RWPE2 (cell line): ENCODE results near the gene HYI.
"Not testable (repeated sequence)": the region's sequence is repeated elsewhere in the genome, so short reads cannot be mapped to it uniquely, and the experiment has no call there.

Source experiments
- ATAC-seq: fragments of 200-7000 bp; cut with Tn5 transposase; 3 replicates; pipeline ENCODE4 v1.9.1; 2021; ENCODE audit warnings: low read depth
- DNase-seq: peaks from one replicate; pipeline ENCODE4 v3.0.0-alpha.2; 2020; ENCODE audit warnings: low spot score
- H3K27ac ChIP-seq: fragments of 450-650 bp; 2 replicates; pipeline ENCODE4 v1.5.1; 2017; ENCODE audit warnings: mild to moderate bottlenecking; ENCODE audit not compliant: poor library complexity, severe bottlenecking
- H3K27me3 ChIP-seq: fragments of 250-450 bp; sonication (Bioruptor Pico); 2 replicates; pipeline ENCODE4 v1.5.1; 2021; ENCODE audit warnings: mild to moderate bottlenecking, moderate library complexity; ENCODE audit not compliant: insufficient read depth, poor library complexity, severe bottlenecking
- H3K36me3 ChIP-seq: fragments of 250-450 bp; sonication (Bioruptor Pico); 2 replicates; pipeline ENCODE4 v1.5.1; 2020; ENCODE audit warnings: low read depth, mild to moderate bottlenecking, moderate library complexity
- H3K4me1 ChIP-seq: fragments of 250-450 bp; sonication (Bioruptor Pico); 2 replicates; pipeline ENCODE4 v1.5.1; 2021; ENCODE audit warnings: mild to moderate bottlenecking, moderate library complexity; ENCODE audit not compliant: insufficient read depth, poor library complexity, severe bottlenecking
- H3K4me3 ChIP-seq: fragments of 250-450 bp; sonication (Bioruptor Pico); 2 replicates; pipeline ENCODE4 v1.5.1; 2021; ENCODE audit warnings: mild to moderate bottlenecking, moderate library complexity; ENCODE audit not compliant: severe bottlenecking
- H3K9me3 ChIP-seq: fragments of 250-450 bp; sonication (Bioruptor Pico); 2 replicates; pipeline ENCODE4 v1.5.1; 2021; ENCODE audit warnings: mild to moderate bottlenecking, moderate library complexity; ENCODE audit not compliant: severe bottlenecking
- TF ChIP-seq, protein P1 (sequence below): fragments of 450-650 bp; IDR thresholded peaks from one replicate; pipeline ENCODE4 v1.5.1; 2017; ENCODE audit warnings: mild to moderate bottlenecking, moderate library complexity; ENCODE audit not compliant: poor library complexity, severe bottlenecking

The HYI gene

GRCh38 chr1:43473463-43473862 is 19.7 kb upstream of the HYI start:
- peaks cover 56% of the 10 kb centered on the region for H3K4me1 ChIP-seq
- peak overlapping the region; percentile 99 for H3K27ac ChIP-seq
- no peaks in the 10 kb centered on the region for H3K27me3 ChIP-seq
- no peak for DNase-seq
- H3K36me3 ChIP-seq: no peaks in the 10 kb centered on the region
- no peaks in the 10 kb centered on the region for H3K9me3 ChIP-seq
- H3K4me3 ChIP-seq: no peak overlapping the region
- ATAC-seq: no peak
- TF ChIP-seq, protein P1, sequence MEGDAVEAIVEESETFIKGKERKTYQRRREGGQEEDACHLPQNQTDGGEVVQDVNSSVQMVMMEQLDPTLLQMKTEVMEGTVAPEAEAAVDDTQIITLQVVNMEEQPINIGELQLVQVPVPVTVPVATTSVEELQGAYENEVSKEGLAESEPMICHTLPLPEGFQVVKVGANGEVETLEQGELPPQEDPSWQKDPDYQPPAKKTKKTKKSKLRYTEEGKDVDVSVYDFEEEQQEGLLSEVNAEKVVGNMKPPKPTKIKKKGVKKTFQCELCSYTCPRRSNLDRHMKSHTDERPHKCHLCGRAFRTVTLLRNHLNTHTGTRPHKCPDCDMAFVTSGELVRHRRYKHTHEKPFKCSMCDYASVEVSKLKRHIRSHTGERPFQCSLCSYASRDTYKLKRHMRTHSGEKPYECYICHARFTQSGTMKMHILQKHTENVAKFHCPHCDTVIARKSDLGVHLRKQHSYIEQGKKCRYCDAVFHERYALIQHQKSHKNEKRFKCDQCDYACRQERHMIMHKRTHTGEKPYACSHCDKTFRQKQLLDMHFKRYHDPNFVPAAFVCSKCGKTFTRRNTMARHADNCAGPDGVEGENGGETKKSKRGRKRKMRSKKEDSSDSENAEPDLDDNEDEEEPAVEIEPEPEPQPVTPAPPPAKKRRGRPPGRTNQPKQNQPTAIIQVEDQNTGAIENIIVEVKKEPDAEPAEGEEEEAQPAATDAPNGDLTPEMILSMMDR: no peak

DNA sequence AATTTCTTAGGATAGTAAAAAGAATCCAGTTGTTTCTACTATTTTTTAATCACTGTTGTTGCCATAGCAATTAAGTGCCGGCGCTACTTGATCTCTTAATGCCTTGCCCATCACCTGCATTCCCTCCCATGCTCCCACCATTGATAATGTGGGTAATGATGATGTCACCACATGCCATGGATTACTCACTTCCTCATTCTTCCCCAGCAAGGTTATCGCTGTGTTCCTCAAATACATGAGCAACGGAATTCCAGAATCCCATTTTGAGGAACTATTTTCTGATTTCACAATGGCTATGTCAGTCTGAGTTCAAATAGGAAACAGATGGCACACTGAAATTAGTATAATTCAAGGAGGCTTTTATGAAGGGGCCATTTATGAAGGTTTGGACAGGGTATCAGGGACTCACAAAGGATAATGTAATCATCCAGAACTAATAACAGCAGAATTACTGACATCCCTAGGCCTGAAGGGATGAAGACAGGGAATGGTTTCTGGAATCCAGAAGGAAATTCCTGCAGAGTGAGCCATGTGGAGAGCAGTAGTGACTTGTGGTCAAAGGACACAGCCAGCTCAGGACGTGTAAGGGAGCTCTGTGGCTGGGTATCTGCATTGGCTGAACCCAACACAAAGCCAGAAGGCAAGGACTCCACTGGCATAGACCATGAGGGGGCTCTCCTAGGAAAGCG is 18.9 kb upstream of the HYI start:
- not testable (repeated sequence) for H3K4me3 ChIP-seq, H3K9me3 ChIP-seq, H3K36me3 ChIP-seq, H3K27me3 ChIP-seq
- Histone ChIP-seq H3K27ac (peak overlapping the region; percentile 99), H3K4me1 (peaks cover 50% of the 10 kb centered on the region)
- DNase-seq (peak; percentile 85), ATAC-seq (peak; percentile 88)
- TF ChIP-seq, protein P1: peak; percentile 19

DNA sequence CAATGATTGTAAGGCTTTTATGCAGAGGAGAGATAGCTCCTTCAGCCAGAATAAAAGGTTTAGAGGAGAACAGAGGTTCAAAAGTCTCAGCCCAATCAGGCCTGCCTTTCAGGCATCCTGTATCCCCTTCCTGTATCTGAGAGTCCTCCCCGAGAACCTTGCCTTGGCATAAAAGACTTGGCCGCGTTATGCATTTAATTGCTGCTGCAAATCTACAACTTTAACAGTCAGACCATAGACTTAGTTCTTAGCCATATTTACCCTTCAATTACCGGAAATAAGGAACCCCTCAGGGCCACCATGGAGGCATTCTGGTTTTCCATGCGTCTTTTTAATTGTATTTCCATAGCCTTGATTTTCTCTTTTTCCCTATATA is 18.3 kb upstream of the HYI start:
- Histone ChIP-seq H3K27me3 (no peaks in the 10 kb centered on the region), H3K27ac (peak overlapping the region; percentile 99), H3K9me3 (no peaks in the 10 kb centered on the region), H3K4me3 (no peak overlapping the region), H3K36me3 (no peaks in the 10 kb centered on the region), H3K4me1 (peaks cover 49% of the 10 kb centered on the region)
- DNase-seq (no peak), ATAC-seq (no peak)
- TF ChIP-seq, protein P1: no peak

DNA sequence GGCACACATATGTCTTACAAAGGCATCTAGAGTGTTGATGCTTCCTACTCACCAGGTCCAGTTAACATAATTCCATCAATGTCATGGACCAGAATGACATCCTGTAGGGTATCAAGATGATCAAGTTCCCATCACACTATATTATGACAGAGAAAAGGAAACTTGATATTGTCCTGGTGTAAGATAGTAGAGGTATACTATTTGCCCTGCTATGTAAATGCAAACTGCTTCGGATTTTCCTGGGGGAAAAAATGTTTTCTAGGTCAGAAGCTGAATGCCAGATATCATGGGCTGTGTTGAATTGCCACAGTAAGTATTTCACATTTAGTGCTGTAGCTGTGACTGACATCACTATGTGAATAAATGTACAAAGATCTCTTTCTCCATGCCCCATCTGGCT is 16.2 kb upstream of the HYI start:
- Histone ChIP-seq H3K27me3 (no peaks in the 10 kb centered on the region), H3K4me3 (no peak overlapping the region), H3K27ac (peak overlapping the region; percentile 99), H3K4me1 (peaks cover 32% of the 10 kb centered on the region), H3K9me3 (no peaks in the 10 kb centered on the region), H3K36me3 (no peaks in the 10 kb centered on the region)
- ATAC-seq (no peak), DNase-seq (no peak)
- TF ChIP-seq, protein P1: no peak

GRCh38 chr1:43468414-43468813 is 14.7 kb upstream of the HYI start:
- ATAC-seq (no peak), DNase-seq (no peak)
- Histone ChIP-seq H3K27me3 (no peaks in the 10 kb centered on the region), H3K4me3 (no peak overlapping the region), H3K4me1 (peaks cover 20% of the 10 kb centered on the region), H3K36me3 (no peaks in the 10 kb centered on the region), H3K27ac (peak overlapping the region; percentile 6), H3K9me3 (no peaks in the 10 kb centered on the region)
- TF ChIP-seq, protein P1: no peak
